GM18507 (cell line): ENCODE results near the gene SLC38A3.
"Not testable (repeated sequence)": the region's sequence is repeated elsewhere in the genome, so short reads cannot be mapped to it uniquely, and the experiment has no call there.

ENCODE experiments used
- DNase-seq: peaks from one replicate; pipeline ENCODE4 v3.0.0; 2011; ENCODE audit warnings: low read depth; ENCODE audit not compliant: insufficient read length; ENCODE audit errors: extremely low spot score
- FAIRE-seq: peaks from 2 replicates; lab custom pipeline; 2011; peaks lifted over from hg19 to GRCh38; lab: Jason Lieb, UNC

Gene SLC38A3

DNA sequence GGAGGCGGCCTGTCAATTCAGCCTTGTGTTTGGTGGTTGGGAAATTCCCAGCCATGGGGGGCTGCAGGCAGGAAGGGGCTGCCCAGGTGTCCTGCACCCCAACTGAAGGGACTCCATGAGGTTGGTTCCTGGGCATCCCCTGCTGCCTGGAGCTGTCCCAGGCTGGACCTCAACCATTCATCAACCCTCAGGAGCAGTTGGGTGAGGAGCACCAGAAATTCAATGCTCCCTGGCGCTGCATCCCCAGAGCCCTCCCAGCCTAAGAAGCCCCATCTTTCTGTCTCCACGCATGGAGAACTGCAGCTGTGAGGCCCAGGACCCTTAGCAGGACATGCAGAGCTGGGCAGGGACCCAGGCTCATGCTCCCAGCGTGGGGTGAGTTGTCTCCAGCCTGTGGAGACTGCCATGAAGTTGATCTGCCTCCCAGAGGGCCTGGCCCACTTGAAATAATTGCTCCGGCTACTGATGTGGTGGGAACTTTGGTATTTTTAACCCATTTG, 55.9 kb downstream of the SLC38A3 start:
- DNase-seq, result no peak
- FAIRE-seq, result no peak

DNA sequence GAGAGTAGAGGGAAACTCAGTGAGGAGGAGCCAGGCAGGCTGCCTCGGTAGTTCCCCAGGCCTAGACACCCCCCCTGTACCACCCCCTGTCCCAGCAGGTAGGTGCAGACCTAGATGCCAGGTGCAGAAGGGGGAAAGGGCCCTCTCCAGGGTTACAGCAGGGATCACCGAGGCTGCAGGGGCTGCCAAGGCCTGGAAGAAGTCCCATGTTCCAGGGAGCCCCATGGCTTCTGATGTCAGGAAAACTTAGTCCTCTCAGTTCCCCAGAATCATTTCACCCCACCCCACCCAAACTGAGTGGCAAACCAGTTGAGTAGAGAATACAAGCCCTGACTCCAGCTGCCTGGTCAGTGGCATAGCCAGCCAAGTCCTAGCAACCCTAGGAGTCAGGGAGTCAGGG, 56.4 kb downstream of the SLC38A3 start:
- no peak for DNase-seq
- FAIRE-seq, result no peak

DNA sequence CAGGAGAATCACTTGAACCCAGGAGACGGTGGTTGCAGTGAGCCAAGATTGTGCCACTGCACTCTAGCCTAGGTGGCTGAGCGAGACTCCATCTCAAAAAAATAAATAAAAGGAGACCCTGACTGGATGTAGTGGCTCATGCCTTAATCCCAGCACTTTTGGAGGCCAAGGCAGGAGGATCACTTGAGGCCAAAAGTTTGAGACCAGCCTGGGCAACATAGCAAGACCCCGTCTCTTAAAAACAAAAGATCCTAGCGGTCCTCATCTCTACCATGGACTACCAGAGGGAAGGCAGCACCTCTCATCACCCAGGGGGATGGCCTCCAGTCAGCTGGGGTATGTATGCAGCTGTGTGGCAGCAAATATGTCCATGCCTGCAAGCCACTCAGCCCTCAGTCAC, 57.1 kb downstream of the SLC38A3 start:
- DNase-seq, FAIRE-seq: not testable (repeated sequence)

DNA sequence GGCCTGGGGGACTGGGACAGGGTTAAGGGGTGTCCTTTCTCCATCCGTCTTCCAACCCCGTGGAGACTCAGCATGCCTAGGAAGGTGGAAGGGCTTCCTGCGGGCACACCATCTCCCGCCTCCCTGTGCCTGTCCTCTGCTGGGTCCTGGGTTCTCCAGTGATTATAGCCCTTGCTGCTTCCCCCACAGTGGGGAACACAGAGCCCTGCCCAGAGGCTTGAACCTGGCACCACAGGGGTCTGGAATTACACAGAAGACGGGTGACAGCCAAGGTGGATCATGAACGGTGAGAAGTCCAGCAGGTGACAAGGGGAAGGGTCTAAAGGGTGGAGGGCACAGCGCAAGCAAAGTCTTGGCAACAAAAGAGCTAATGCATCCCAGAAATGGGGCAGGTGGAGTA, 57.7 kb downstream of the SLC38A3 start:
- FAIRE-seq, result no peak

DNA sequence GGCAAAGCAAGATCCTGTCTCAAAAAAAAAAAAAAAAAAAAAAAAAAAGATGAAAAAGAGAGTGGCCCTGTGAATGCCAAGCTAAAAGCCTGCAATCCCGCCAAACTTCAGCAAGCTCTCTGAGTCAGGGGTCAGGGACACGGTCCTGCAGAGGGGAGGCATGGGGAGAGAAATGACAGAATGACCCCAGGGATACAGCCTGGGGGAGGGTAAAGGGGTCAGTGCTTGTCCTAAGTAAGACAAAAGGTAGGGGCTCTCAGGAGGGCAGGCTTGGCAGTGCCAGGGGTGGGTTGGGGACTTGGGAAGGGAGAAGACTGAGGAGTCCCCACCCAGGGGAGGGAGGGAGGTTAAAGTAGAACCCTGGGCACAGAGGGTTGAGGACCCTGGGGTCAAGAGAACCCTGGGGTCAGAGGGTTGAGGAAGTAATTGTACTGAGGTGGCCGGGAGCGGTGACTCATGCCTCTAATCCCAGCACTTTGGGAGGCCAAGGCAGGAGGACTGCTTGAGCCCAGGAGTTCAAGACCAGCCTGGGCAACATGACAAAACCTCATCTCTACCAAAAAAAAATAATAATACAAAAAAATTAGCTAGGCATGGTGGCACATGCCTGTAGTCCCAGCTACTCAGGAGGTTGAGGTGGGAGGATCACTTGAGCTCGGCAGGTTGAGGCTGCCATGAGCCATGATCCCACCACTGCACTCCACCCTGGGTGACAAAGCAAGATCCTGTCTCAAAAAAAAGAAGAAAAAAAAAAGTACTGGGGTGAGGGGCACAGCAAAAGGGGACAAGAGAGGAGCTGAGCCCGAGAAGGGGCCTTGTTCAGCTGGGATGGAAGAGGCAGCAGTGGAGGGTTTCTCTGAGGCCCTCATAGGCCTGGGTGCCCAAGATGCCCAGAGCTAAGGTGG, 58.7 kb downstream of the SLC38A3 start:
- FAIRE-seq (no peak), DNase-seq (no peak)

More for the DNA sequence above, 57.7 kb downstream of the SLC38A3 start:
- no peak for DNase-seq

DNA sequence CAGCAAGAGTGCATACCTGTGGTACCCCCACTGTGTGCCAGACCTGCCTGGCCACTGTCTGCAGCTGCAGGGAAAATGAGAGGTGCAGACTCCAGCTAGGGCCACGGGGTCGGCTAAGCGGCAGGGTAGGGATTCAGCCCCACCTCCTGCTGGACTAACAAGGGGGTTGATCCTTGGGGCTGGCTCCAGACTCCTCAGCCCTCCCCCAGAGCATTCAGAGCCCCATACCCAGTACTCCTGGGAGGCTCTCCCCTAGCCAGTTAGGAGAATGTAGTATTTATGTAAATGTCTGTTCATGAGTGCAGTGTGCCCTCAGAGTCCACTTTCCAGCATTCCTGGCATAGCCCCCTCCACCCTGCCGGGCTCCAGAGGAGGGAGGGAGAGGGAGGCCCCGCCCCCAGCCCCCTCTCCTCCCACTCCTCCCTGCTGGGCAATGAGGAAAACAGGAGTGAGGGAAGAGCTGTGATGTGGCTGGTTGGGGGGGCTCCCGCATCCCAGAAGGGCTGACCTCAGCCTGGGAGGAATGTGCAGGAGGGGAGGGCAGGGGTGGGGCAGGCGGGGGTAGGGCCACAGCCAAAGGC, 59.4 kb downstream of the SLC38A3 start:
- FAIRE-seq (no peak), DNase-seq (no peak)

DNA sequence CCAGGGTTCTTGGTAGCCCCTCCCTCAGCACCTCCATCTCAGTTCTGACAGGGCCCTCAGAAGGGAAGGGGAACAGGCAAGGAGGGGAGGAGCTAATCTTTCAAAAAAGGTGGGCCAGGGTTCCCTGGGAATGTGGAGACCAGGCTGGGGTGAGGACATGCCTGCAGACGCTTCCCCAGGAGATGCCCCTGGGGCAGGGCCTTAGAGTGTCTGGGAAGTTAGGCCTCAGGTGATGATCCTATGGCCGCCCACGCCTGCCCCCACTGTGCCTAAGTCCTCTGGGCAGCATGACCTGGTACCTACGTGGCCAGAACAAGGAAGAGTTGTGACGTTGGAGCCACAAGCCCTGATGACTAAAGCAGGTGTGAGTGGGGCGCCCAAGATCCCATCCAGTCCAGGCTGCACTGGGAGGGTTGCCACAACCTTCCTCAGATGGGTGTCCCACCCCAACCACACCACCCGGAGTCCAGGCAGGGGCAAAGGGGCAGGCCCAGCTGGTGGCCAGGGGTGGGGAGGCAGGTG, 60.0 kb downstream of the SLC38A3 start:
- DNase-seq (no peak), FAIRE-seq (no peak)

DNA sequence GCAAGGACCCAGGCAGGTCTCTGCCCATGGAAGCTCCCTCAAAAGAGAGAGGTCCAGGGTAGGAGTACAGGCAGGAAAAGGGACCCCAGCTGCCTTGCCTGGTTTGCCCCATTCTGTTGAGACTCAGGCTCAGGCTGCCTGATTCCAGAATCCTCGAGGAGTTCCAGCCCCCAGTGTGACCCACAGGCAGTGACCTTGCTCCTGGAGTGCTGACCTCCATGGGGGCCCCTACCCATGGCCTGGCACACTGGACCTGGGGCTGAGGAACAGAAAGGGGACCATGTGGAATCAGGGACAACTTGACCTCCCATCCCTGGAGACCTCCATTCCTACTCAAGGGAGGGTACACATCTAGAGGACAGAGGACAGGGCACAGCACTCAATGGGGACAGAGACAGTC, 60.5 kb downstream of the SLC38A3 start:
- FAIRE-seq (no peak), DNase-seq (no peak)

DNA sequence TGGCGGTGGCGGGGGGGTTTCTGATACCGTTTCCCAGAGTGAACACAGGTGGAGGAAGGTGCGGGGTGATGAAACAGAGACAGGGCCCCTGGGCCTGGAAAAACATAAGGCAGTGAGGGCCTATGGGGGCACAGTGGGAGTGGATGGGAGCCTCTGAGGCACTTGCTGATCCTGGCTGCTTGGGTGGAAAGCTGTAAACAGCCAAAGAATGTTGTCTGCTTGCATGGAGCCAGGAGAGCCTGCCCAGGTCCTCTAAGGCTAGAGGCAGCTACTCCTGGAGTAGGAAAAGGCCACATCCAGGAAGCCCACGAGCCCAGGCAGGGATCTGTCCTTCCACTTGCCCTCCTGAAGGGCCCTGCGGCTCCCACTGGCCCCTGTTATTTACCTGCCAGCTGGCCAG, 60.9 kb downstream of the SLC38A3 start:
- DNase-seq, result no peak
- no peak for FAIRE-seq

DNA sequence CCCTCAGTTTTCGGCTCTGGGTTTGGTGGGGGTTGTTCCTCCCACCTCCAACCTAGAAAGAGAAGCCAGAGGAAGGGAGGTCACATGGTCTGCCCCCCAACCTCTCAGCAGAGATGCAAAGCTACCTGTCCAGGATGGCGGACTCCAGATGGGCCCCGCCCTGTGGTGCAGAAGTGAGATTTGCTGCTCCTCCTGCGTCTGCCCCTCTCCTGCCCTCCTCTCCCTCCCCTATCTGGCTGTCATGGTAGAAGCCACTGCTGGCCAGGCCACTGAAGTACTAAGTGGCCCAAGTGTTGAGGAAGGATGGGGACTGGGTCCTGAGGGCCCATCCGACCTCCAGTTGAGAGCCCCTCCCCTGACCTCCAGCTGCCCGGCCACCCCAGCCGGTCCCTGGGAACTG, 61.8 kb downstream of the SLC38A3 start:
- no peak for FAIRE-seq
- DNase-seq, result no peak

DNA sequence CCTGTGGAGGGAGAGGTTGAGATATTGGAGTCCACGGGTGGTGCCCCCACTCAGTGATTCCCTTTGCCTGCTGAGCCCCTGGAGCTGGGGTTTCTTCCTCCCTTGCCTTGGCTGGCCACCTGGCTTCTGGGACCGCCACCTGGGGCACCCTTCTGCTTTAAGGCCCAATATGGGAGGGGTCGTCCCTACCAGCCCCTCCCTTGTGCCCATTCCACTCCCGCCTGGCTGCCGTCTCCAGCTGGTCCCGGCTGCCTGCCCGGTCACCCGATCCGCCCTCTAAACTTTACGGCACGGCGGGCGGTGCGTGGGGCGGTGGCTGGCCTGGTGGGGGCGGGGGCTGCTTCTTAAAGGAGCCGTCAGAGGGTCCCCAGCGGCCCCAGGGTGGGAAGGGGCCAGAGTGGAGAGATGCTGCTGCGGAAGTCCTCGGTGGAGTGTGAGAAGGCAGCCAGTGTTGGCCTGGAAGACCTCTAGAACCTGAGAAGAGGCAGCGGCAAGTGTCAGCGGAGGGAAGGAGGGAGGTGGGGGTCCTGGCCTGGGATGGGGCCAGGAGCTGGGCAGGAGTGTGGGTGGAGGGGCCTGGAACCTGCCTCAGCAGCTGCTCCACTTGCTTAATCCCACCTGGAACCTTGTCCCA, 62.3 kb downstream of the SLC38A3 start:
- DNase-seq, result no peak
- no peak for FAIRE-seq

DNA sequence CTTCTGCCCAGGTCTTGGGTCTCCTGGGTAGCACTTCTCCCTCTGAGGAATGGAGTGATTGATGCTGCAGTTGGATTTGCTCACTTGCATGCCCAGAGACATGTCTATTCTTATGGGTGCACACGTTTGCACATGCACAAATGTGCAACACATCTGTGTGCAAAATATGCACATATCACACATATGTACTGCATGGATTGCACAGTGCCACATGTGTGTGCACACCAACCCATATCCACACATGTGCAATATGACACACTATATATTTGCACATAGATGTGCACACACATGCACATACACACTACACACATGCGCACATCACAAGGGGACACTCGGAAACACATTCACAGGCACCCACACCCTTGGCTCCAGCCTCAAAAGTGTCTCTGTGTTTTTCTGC, 63.2 kb downstream of the SLC38A3 start:
- DNase-seq, result no peak

DNA sequence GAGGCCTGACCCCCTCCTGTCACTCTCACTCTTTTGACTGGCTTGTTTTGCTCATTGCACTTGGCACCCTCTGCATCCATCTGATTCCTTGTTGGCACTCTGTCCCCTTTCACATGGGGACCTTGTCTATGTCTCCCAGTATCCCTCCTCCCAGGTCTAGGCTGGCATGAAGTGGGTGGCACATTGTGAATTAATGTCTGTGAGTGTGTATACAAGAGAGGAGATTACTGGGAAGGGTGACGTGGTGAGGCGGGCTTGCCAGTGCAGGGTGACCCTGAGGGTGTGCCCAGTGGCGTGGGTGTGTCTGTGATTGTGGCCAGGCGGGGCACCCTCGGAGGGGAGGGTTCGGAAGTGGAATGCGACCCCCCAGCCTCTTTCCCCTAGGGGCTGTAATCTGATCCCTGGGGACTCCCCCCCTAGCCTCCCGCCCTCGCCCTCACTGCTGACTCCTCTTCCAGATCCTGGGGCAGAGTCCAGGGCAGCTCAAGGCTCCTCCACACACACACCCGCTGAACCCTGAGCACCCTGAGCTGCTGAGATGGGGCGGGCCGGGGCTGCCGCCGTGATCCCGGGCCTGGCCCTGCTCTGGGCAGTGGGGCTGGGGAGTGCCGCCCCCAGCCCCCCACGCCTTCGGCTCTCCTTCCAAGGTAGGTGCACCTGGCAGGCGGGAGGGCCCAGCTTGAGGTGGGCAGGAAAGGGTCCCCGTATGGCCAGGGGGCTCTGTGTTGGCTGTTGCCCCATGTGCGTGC, 63.8 kb downstream of the SLC38A3 start, which contains the start of gene SEMA3B:
Gene SEMA3B, plus strand, starts transcription at position 445 of the 749 bp plus-strand sequence. Its CDS starts 94 bp downstream, at position 539.
- FAIRE-seq, result no peak
- no peak for DNase-seq

More for the DNA sequence above, 63.2 kb downstream of the SLC38A3 start:
- no peak for FAIRE-seq

DNA sequence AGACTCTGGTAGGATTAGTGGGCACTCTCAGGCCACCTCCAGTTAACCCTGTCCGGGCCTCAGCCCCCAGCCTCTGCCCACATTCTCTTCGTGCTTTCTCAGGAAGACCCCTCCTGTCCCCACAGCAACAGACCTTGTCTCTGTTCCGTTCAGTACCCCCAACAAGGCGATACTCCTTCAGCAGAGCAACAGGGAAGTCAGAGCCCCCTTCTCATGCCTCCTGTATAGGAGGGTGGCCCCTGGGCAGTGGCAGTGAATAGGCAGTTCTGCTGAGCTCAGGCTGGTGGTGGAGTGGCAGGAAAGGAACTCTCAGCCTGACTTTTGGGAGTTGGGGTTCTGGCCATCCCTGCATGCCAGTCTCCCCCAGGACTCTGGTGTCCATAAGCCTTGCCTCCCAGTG, 64.4 kb downstream of the SLC38A3 start:
- FAIRE-seq (no peak), DNase-seq (no peak)

DNA sequence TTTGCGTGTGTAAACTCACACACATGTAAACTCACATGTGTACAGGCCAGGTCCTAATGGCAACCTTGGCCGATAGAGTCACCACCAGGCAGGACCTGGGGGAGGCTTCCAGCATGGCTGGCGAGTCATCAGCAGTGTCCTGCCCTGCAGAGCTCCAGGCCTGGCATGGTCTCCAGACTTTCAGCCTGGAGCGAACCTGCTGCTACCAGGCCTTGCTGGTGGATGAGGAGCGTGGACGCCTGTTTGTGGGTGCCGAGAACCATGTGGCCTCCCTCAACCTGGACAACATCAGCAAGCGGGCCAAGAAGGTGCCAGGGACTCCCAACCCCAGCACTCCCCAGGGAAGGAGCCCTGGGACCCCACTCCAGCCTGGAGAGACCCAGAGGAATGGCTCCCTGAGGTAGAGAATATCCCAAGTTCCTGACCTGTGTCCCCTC, 64.9 kb downstream of the SLC38A3 start:
- no peak for DNase-seq
- FAIRE-seq, result no peak

DNA sequence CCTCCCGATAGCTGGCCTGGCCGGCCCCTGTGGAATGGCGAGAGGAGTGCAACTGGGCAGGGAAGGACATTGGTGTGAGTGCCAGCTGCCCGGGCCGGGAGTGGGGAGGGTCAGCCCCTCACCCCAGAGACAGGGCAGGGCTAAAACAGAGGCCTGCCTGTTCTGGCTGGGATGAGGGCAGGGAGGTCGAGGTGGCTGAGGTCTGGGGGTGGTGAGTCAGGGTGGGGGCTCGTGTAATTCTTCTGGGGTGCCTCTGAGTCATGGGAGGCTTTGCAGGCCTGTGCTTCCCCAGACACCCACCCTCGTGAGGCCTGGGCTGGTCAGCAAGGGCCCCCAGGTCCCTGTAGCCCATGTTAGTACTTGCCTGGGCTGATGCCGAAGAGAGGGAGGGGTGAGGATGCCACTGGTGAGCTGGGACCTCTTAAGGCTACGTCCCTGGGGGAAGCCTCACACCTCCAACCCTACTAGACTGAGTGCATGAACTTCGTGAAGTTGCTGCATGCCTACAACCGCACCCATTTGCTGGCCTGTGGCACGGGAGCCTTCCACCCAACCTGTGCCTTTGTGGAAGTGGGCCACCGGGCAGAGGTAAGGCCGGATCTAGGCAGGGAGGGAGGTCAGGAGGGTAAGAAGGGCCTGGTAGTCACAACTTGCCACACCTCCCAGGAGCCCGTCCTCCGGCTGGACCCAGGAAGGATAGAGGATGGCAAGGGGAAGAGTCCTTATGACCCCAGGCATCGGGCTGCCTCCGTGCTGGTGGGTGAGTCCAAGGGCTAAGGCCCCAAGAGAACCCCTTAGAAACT, 65.6 kb downstream of the SLC38A3 start:
- FAIRE-seq (no peak), DNase-seq (no peak)
